ENCODE results near the gene NMT1.

DNA sequence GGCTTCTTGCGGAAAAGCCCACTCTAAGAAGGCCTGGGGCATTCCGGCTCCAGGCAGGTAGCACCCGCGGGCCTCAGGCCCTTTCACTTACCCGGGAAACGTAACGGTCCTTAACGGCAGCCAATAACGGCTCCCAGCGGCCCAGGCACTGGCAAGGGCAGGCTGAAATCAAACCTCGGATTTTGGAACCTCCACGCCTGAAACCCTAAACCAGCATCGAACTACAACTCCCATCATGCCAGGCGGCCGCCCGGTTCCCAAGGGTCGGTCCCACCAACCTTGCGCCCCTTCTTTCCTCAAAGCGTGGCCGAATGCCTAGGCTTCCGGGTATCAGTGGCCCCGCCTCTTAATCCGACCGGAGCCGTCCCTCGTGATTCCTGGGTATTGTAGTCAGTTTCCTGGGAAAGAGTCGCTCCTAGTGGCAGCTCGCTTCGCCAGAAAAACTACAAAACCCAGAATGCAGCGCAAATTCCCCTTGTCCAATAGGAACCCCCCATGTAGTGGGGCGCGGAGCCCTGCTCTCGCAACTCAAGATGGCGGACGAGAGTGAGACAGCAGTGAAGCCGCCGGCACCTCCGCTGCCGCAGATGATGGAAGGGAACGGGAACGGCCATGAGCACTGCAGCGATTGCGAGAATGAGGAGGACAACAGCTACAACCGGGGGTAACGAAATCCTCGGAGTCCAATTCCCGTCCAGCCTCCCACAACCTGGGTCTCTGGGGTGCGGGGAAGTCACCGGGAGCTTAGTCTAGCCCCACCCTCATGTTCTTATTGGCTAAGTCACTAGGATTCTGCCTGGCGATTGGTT, at the start of gene NMT1:
- TF ChIP-seq ZNF423 (CRISPR knock-in tag; IDR thresholded peaks at IDR 0.05) (no peak), FOXJ3 (CRISPR knock-in tag; IDR thresholded peaks at IDR 0.05; ENCODE audit: borderline replicate concordance) (no peak)
- TF ChIP-seq, protein P1, sequence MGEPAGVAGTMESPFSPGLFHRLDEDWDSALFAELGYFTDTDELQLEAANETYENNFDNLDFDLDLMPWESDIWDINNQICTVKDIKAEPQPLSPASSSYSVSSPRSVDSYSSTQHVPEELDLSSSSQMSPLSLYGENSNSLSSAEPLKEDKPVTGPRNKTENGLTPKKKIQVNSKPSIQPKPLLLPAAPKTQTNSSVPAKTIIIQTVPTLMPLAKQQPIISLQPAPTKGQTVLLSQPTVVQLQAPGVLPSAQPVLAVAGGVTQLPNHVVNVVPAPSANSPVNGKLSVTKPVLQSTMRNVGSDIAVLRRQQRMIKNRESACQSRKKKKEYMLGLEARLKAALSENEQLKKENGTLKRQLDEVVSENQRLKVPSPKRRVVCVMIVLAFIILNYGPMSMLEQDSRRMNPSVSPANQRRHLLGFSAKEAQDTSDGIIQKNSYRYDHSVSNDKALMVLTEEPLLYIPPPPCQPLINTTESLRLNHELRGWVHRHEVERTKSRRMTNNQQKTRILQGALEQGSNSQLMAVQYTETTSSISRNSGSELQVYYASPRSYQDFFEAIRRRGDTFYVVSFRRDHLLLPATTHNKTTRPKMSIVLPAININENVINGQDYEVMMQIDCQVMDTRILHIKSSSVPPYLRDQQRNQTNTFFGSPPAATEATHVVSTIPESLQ (CRISPR knock-in tag; IDR thresholded peaks at IDR 0.05) = no peak
- TF ChIP-seq, protein P2, sequence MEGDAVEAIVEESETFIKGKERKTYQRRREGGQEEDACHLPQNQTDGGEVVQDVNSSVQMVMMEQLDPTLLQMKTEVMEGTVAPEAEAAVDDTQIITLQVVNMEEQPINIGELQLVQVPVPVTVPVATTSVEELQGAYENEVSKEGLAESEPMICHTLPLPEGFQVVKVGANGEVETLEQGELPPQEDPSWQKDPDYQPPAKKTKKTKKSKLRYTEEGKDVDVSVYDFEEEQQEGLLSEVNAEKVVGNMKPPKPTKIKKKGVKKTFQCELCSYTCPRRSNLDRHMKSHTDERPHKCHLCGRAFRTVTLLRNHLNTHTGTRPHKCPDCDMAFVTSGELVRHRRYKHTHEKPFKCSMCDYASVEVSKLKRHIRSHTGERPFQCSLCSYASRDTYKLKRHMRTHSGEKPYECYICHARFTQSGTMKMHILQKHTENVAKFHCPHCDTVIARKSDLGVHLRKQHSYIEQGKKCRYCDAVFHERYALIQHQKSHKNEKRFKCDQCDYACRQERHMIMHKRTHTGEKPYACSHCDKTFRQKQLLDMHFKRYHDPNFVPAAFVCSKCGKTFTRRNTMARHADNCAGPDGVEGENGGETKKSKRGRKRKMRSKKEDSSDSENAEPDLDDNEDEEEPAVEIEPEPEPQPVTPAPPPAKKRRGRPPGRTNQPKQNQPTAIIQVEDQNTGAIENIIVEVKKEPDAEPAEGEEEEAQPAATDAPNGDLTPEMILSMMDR (IDR thresholded peaks at IDR 0.05) = no peak
- TF ChIP-seq, protein P3, sequence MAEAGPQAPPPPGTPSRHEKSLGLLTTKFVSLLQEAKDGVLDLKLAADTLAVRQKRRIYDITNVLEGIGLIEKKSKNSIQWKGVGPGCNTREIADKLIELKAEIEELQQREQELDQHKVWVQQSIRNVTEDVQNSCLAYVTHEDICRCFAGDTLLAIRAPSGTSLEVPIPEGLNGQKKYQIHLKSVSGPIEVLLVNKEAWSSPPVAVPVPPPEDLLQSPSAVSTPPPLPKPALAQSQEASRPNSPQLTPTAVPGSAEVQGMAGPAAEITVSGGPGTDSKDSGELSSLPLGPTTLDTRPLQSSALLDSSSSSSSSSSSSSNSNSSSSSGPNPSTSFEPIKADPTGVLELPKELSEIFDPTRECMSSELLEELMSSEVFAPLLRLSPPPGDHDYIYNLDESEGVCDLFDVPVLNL (CRISPR knock-in tag; IDR thresholded peaks at IDR 0.05; ENCODE audit: borderline replicate concordance, low read depth) = no peak
- TF ChIP-seq, protein P4, sequence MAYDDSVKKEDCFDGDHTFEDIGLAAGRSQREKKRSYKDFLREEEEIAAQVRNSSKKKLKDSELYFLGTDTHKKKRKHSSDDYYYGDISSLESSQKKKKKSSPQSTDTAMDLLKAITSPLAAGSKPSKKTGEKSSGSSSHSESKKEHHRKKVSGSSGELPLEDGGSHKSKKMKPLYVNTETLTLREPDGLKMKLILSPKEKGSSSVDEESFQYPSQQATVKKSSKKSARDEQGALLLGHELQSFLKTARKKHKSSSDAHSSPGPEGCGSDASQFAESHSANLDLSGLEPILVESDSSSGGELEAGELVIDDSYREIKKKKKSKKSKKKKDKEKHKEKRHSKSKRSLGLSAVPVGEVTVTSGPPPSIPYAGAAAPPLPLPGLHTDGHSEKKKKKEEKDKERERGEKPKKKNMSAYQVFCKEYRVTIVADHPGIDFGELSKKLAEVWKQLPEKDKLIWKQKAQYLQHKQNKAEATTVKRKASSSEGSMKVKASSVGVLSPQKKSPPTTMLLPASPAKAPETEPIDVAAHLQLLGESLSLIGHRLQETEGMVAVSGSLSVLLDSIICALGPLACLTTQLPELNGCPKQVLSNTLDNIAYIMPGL (CRISPR knock-in tag; IDR thresholded peaks at IDR 0.05) = no peak; the same call in 1 of the 2 replicates
- TF ChIP-seq, protein P5, sequence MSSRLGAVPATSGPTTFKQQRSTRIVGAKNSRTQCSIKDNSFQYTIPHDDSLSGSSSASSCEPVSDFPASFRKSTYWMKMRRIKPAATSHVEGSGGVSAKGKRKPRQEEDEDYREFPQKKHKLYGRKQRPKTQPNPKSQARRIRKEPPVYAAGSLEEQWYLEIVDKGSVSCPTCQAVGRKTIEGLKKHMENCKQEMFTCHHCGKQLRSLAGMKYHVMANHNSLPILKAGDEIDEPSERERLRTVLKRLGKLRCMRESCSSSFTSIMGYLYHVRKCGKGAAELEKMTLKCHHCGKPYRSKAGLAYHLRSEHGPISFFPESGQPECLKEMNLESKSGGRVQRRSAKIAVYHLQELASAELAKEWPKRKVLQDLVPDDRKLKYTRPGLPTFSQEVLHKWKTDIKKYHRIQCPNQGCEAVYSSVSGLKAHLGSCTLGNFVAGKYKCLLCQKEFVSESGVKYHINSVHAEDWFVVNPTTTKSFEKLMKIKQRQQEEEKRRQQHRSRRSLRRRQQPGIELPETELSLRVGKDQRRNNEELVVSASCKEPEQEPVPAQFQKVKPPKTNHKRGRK (CRISPR knock-in tag; IDR thresholded peaks at IDR 0.05; ENCODE audit: borderline replicate concordance) = no peak
- TF ChIP-seq, protein P6, sequence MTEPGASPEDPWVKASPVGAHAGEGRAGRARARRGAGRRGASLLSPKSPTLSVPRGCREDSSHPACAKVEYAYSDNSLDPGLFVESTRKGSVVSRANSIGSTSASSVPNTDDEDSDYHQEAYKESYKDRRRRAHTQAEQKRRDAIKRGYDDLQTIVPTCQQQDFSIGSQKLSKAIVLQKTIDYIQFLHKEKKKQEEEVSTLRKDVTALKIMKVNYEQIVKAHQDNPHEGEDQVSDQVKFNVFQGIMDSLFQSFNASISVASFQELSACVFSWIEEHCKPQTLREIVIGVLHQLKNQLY (CRISPR knock-in tag; IDR thresholded peaks at IDR 0.05) = no peak
